Muscle of leg (tissue), 11 donors: Measurements from ENCODE around the gene MTFR1L. TPM values are rescaled to one million over a fixed set of nuclear protein-coding genes. Genes with fewer than 3 reads are reported as not detected.

Source experiments
- DNase-seq: peaks from one replicate; pipeline ENCODE4 v3.0.0; 2013
- H3K27ac ChIP-seq: one replicate; pipeline ENCODE4 v1.5.1; 2013; ENCODE audit warnings: mild to moderate bottlenecking, low read length, control low read depth
- H3K27me3 ChIP-seq: one replicate; pipeline ENCODE4 v1.6.1; 2013; ENCODE audit warnings: low read length; ENCODE audit not compliant: control insufficient read depth, insufficient read depth
- H3K36me3 ChIP-seq: one replicate; pipeline ENCODE4 v1.6.1; 2013; ENCODE audit warnings: low read length; ENCODE audit not compliant: control insufficient read depth, insufficient read depth
- H3K4me1 ChIP-seq: one replicate; pipeline ENCODE4 v1.6.1; 2013; ENCODE audit warnings: low read length; ENCODE audit not compliant: control insufficient read depth, insufficient read depth
- H3K4me3 ChIP-seq: one replicate; pipeline ENCODE4 v1.5.1; 2013; ENCODE audit warnings: low read length, control low read depth
- H3K9me3 ChIP-seq: replicated peaks from 2 replicates; pipeline ENCODE4 v1.6.1; 2013; ENCODE audit warnings: low read depth, low read length; ENCODE audit not compliant: control insufficient read depth
- WGBS: methylation state at CpG from one replicate; pipeline ENCODE4 v1.1.5; 2013; ENCODE audit warnings: missing lambda C conversion rate; ENCODE audit not compliant: insufficient coverage; 5-methylcytosine and 5-hydroxymethylcytosine counted together
- polyA plus RNA-seq, 8 donors: library from polyadenylated mRNA; unstranded; fragments of 120-200 nt; gene quantifications; one replicate each; pipeline versions ENCODE4 v1.2.1 to v1.2.3, GENCODE V29; 2013; ENCODE audit warnings: inconsistent platforms in 1 of 8, low replicate concordance in 1 of 8; ENCODE audit not compliant: insufficient read length in 8 of 8, insufficient read depth in 1 of 8
- total RNA-seq: library from RNA; stranded (reverse); fragments of 120-200 nt; gene quantifications from one replicate; pipeline ENCODE4 v1.2.4, GENCODE V29; 2013

The MTFR1L gene
- total and polyA plus RNA-seq, 9 donors: 53.2 to 76.3 (median 63.7) TPM

DNA sequence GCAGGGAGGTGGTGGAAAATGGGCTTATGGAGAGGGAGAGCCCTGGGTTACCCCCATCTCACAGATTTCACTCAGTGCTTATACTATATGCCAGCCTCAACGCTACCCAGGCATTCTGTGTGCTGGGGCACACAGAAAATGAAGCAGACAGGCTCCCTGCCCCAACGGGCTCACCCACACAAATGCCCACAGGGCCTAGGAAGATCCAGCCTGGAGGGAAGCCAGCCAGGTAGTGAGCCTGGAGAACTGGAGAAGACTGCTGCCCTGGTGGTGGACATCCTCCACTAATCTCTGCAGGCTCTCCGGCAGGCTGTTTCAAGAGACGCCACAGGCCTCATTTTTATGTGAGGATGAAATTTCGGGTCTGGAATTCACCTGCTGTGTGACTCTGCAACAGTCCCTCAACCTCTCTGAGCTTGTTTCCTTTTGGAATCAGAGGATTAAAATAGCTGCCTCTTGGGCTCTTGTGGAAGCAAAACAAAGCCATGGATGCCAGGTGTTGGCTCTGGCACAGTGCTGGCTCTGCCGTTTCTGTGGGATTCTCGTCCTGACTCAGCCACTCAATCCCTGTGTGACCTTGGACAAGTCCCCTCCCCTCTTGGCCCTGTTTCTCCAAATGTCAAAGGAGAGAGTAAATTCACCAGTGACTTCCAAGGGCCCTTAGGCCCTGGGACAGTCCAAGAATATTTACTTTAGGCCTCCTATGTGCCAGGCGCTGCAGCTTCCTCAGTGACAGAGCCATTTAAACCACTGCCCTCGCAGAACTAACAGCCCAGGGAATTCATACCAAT, 52.1 kb downstream of the MTFR1L start:
- H3K36me3 ChIP-seq: peaks cover 7% of the 10 kb centered on the region
- no peaks in the 10 kb centered on the region for H3K27me3 ChIP-seq
- no peak for DNase-seq
- WGBS: 77% methylated on average over 5 of the region's 9 CpGs
- peaks cover 30% of the 10 kb centered on the region for H3K4me1 ChIP-seq
- no peak overlapping the region for H3K4me3 ChIP-seq
- H3K9me3 ChIP-seq: no peaks in the 10 kb centered on the region
- no peak overlapping the region for H3K27ac ChIP-seq

DNA sequence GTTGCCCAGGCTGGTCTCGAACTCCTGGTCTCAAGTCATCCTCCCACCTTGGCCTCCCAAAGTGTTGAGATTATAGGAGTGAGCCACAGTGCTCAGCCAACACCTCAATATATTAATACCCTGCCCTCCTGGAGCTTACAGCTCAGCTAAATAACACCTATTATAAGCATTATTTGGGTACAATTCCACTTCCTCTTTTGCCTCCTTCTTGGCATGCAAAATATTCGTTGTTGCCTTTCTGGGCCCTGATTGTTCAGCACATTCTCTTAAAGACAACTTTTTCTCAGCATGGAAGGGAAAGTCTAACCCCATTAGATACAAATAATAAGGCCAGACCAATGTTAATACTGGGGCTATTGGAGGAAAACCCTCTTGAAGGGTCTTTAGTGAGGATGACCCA, 53.0 kb downstream of the MTFR1L start:
- Histone ChIP-seq H3K36me3 (peaks cover 7% of the 10 kb centered on the region), H3K4me1 (peaks cover 30% of the 10 kb centered on the region), H3K4me3 (no peak overlapping the region), H3K27ac (no peak overlapping the region), H3K9me3 (no peaks in the 10 kb centered on the region), H3K27me3 (no peaks in the 10 kb centered on the region)
- no CpG with 5 or more reads among the region's 2 CpGs for WGBS
- peak; percentile 35 for DNase-seq

DNA sequence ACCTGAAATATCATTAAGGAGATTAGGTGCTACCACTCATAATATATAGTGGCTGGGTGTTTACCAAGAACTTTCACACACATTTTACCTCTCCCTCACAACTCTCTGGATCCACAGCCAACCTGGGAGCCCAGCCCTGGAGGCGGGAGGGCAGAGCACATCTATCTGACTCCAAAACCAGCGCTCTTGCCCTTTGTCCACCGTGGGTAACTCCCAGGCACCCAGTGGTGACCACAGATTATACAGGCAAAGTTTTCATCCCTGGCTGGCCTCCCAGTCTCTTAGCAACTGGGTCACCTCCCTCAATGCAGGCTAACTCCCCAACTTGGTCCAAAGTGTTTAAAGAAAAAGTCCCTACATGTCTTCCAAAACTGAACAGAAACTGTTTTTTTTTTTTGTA, 53.4 kb downstream of the MTFR1L start:
- WGBS: 93% methylated on average over 3 of the region's 3 CpGs
- H3K27ac ChIP-seq: no peak overlapping the region

DNA sequence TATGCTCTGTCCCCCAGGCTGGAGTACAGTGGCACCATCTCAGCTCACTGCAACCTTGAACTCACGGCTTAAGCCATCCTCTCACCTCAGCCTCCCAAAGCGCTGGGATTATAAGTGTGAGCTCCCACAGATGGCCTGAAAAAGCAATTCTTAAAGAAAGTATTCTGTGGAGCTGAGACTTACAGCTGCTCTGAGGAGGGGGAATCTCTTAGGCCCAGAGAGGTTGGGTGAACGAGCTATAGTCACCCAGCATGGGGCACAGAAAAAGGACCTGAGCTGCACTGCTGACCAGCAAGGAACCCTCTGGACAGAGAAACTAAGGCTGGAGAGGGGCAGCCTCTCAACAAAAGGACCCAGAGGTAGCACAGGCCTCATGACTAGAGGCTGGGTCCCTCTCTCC, 54.5 kb downstream of the MTFR1L start:
- WGBS: 78% methylated on average over 1 of the region's 3 CpGs

More for the DNA sequence above, 53.4 kb downstream of the MTFR1L start:
- Histone ChIP-seq H3K4me3 (no peak overlapping the region), H3K9me3 (no peaks in the 10 kb centered on the region), H3K4me1 (peaks cover 30% of the 10 kb centered on the region), H3K36me3 (peaks cover 7% of the 10 kb centered on the region), H3K27me3 (no peaks in the 10 kb centered on the region)
- no peak for DNase-seq

DNA sequence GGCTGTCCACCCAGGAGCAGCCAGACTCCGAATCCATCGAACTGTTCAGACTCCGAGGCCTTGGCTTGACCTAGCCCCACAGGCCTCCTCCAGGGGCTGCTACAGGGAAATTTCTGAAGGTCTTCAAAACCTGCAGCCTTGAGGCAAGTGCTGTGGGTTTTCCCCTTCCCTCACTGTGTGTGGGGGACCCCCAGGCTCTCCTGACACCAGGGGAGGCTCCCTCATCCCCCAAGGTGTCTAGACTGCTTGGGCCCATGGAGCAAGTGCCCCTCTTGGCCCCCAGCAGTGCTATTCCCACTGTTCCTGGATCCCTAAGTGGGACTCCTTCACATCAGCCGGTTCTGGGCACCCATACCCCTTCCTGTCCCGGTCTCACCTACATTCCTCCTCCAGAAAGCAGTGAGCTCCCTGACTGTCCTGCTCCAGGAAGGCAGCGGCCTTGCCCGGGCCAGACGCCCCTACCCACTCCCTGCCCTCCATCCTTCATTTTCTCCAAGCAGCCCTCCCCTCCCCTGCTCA, 54.9 kb downstream of the MTFR1L start:
- Histone ChIP-seq H3K4me3 (peak overlapping the region; percentile 65), H3K36me3 (peaks cover 7% of the 10 kb centered on the region), H3K27ac (peak overlapping the region; percentile 20), H3K4me1 (peaks cover 30% of the 10 kb centered on the region), H3K9me3 (no peaks in the 10 kb centered on the region), H3K27me3 (no peaks in the 10 kb centered on the region)
- 18% methylated on average over 8 of the region's 8 CpGs for WGBS
- no peak for DNase-seq

More for the DNA sequence above, 54.5 kb downstream of the MTFR1L start:
- peaks cover 30% of the 10 kb centered on the region for H3K4me1 ChIP-seq
- peak overlapping the region; percentile 65 for H3K4me3 ChIP-seq
- no peak for DNase-seq
- no peaks in the 10 kb centered on the region for H3K27me3 ChIP-seq
- H3K9me3 ChIP-seq: no peaks in the 10 kb centered on the region
- H3K36me3 ChIP-seq: peaks cover 7% of the 10 kb centered on the region
- H3K27ac ChIP-seq: peak overlapping the region; percentile 20

DNA sequence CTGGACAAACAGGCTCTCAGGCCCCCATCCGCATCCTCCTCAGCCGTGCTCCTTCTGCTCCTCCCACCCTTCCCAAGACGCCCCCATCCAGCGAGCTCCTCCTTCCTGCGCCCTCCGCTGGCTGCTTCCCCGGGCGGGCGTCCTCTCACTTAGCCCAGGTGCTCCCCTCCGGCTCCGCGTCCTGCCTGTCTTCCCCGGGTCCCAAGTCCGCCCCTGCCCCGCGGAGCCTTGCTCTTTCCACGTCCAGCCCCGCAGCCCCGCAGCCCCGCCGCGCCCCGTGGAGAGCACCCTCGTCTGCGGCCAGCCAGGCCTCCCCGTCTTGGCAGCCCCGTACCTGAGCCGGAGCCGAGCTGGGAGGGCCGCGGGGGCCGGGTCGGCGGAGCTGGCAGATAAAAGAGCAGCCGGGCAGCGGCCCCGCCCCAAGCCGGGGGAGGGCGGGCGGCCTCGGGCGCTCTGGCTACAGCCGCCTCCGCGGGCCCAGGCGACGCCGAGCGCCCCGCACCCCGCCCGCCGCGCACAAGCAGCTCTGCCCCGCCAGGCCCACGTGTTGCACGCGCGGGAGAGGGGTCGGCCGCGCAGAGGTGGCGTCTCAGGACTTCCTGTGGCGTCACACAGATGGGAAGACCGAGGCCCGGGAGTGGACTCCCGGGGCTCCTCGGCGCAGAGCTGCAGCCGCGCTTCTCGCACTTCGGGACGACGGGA, 55.6 kb downstream of the MTFR1L start, which contains the start of gene PAQR7:
PAQR7 (minus strand) TSS at position 555 of the 702 bp plus-strand sequence. CDS start 11,869 bp downstream, outside the sequence.
- DNase-seq: peak; percentile 93
- H3K27me3 ChIP-seq: no peaks in the 10 kb centered on the region
- peaks cover 3% of the 10 kb centered on the region for H3K36me3 ChIP-seq
- whole genome bisulfite sequencing: under 1% methylated on average over 74 of the region's 75 CpGs
- H3K27ac ChIP-seq: peak within 1 kb of the TSS; percentile 79
- peaks cover 30% of the 10 kb centered on the region for H3K4me1 ChIP-seq
- no peaks in the 10 kb centered on the region for H3K9me3 ChIP-seq
- peak within 1 kb of the TSS; percentile 65 for H3K4me3 ChIP-seq

DNA sequence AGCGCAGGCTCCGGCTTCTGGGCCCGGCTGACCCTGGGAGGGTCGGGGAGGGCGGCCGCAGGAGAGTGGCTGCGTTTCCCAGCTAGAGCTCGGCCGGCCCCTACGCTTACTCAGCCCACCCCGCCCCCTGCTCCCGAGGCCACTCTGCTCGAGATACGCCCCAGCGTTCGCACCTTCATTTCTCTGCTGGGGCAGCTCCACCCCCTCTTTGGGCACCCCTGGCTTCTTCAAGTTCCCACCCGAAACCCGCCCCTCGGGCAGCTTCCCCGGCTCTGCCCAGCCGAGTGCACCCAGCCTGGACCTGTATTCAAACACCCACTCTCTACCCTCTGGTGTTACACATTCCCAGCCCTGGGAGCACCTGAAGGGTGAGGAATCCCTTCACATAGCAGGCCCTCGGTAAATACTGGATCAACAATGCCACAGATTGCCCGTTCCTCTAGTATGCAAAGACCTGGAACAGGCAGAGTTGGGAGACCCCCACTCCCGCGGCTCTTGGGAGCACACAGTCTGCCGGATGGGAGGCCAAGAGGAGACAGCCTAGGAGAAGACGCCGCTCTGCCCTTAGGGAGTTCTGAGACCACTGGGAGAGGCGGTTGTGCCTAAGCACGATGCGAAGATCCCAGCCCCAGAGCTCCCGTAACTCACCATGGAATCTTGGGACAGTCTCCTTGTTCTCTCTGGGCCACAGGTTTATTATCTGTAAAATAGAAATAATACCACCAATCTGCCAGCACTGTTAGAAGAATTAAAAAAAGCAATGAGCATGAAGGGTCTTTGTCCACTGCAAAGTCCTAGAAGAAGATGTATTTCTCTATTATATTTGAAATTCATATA, 56.3 kb downstream of the MTFR1L start:
- WGBS: 8% methylated on average over 26 of the region's 32 CpGs
- H3K27ac ChIP-seq: peak overlapping the region; percentile 79
- H3K27me3 ChIP-seq: no peaks in the 10 kb centered on the region
- no peaks in the 10 kb centered on the region for H3K9me3 ChIP-seq
- peak overlapping the region; percentile 65 for H3K4me3 ChIP-seq
- H3K36me3 ChIP-seq: no peaks in the 10 kb centered on the region
- no peak for DNase-seq
- peaks cover 28% of the 10 kb centered on the region for H3K4me1 ChIP-seq

DNA sequence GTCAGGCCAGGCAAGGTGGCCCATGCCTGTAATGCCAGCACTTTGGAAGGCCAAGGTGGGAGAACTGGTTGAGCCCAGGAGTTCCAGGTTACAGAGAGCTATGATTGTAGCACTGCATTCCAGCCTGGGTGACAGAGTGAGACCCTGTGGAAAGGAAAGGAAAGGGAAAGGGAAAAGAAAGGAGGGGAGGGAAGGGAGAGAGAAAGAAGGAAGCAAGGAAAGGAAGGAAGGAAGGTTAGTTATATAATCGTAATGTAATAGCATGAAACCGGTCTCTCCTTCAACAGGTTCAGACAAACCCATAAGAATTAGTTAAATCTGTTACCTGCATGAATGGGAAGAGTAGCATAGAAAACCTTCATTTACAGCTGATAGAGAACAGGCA, 56.9 kb downstream of the MTFR1L start:
- H3K36me3 ChIP-seq: no peaks in the 10 kb centered on the region
- H3K27me3 ChIP-seq: no peaks in the 10 kb centered on the region
- H3K9me3 ChIP-seq: no peaks in the 10 kb centered on the region
- peaks cover 22% of the 10 kb centered on the region for H3K4me1 ChIP-seq
- no peak for DNase-seq
- no peak overlapping the region for H3K27ac ChIP-seq
- WGBS: no CpG with 5 or more reads among the region's 2 CpGs
- H3K4me3 ChIP-seq: no peak overlapping the region

DNA sequence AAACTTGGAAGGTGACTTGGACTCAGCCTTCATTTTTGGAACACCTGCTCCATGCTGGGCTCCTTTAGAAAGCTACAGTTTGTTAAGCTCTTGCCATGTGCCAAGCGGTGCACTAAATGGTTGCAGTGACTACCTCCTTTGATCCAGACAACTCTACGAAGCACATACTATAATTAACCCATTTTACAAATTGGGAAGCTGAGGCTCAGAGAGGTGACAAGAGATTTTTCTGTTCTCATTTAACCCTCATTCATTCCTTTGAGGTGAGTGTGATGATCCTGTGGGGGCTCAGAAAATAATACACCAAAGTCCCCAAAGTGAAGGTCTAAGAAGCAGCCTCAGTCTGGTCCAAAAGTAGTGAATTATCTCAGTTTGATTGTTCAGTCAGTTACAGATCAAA, 57.4 kb downstream of the MTFR1L start:
- no peaks in the 10 kb centered on the region for H3K36me3 ChIP-seq
- no peaks in the 10 kb centered on the region for H3K27me3 ChIP-seq
- WGBS: 83% methylated on average over 1 of the region's 2 CpGs
- no peak for DNase-seq
- H3K4me1 ChIP-seq: peaks cover 19% of the 10 kb centered on the region
- no peak overlapping the region for H3K27ac ChIP-seq
- no peaks in the 10 kb centered on the region for H3K9me3 ChIP-seq
- H3K4me3 ChIP-seq: no peak overlapping the region
